MCF 10A (cell line): ENCODE measurements around the gene TREML4. TPM values are rescaled to one million over a fixed set of nuclear protein-coding genes. Genes with fewer than 3 reads are reported as not detected.

ENCODE experiments used
- BruUV-seq: library from RNA; stranded (reverse); fragments of 400-500 nt; replicated peaks from 2 replicates; lab custom pipeline; 2021; lab: Mats Ljungman, UMichigan
- CTCF ChIA-PET: fragments of 300-600 bp; sonication (Branson Sonifier 250); formaldehyde crosslinking; extraction: SDS; loops from one replicate; lab custom pipeline; 2021; ENCODE audit warnings: antibody characterized with exemption, inconsistent platforms; lab: Yijun Ruan, JAX
- POLR2A ChIA-PET: fragments of 300-600, 350-650 bp; sonication (Branson Sonifier 250); formaldehyde crosslinking; extraction: SDS; loops from one replicate; lab custom pipeline; 2020; ENCODE audit warnings: antibody characterized with exemption, inconsistent platforms; lab: Yijun Ruan, JAX
- DNase-seq: peaks from one replicate; pipeline ENCODE4 v3.0.0-alpha.2; 2018; ENCODE audit not compliant: unreplicated experiment
- H3K27ac Mint-ChIP-seq: one replicate; pipeline ENCODE4 v1.8.0; 2022; ENCODE audit warnings: mild to moderate bottlenecking, low read depth, mixed read lengths; ENCODE audit not compliant: unreplicated experiment
- H3K27me3 Mint-ChIP-seq: one replicate; pipeline ENCODE4 v1.8.0; 2022; ENCODE audit warnings: mixed read lengths; ENCODE audit not compliant: insufficient read depth, unreplicated experiment
- H3K36me3 Mint-ChIP-seq: one replicate; pipeline ENCODE4 v1.8.0; 2022; ENCODE audit warnings: mild to moderate bottlenecking, moderate library complexity, mixed read lengths; ENCODE audit not compliant: insufficient read depth, unreplicated experiment
- H3K4me1 Mint-ChIP-seq: one replicate; pipeline ENCODE4 v1.8.0; 2022; ENCODE audit warnings: mixed read lengths; ENCODE audit not compliant: insufficient read depth, unreplicated experiment
- H3K4me3 Mint-ChIP-seq: one replicate; pipeline ENCODE4 v1.8.0; 2022; ENCODE audit warnings: mild to moderate bottlenecking, moderate library complexity, mixed read lengths; ENCODE audit not compliant: unreplicated experiment
- H3K9me3 Mint-ChIP-seq: one replicate; pipeline ENCODE4 v1.8.0; 2022; ENCODE audit warnings: mixed read lengths; ENCODE audit not compliant: unreplicated experiment
- CTCF ChIP-seq: fragments of 200-600 bp; IDR thresholded peaks from one replicate; pipeline ENCODE4 v1.8.0; 2022; ENCODE audit warnings: antibody characterized with exemption, mild to moderate bottlenecking; ENCODE audit not compliant: unreplicated experiment
- intact Hi-C: fragments of 100-400 bp; cut with micrococcal nuclease; formaldehyde crosslinking; loops from 2 replicates; pipeline ENCODE4 v1.14.1; 2022
- total RNA-seq: library from RNA; stranded (reverse); gene quantifications from 2 replicates; pipeline ENCODE4 v1.2.3, GENCODE V29; 2022

The TREML4 gene
- total RNA-seq, 1 experiment from 2014 or later: not detected

GRCh38 chr6:41200901-41201763 is 27.0 kb upstream of the TREML4 start, which contains the start of gene TREML2:
Gene TREML2 (minus strand): TSS chr6:41201149. CDS start chr6:41201008, 141 bp downstream.
- no peak for DNase-seq
- CTCF ChIA-PET: interaction anchor here (1.3 kb wide), 1 partner anchor 19 kb away, joined by 3 read pairs; no protein-coding TSS in a partner anchor
- H3K36me3 Mint-ChIP-seq: no peaks in the 10 kb centered on the region

GRCh38 chr6:41201764-41202173 is 26.4 kb upstream of the TREML4 start:
- Mint-ChIP-seq H3K27me3 (peaks cover 39% of the 10 kb centered on the region), H3K36me3 (no peaks in the 10 kb centered on the region), H3K9me3 (no peaks in the 10 kb centered on the region), H3K4me1 (no peaks in the 10 kb centered on the region), H3K27ac (no peak overlapping the region), H3K4me3 (no peak overlapping the region)
- CTCF ChIA-PET: interaction anchor here (1.3 kb wide), 1 partner anchor 19 kb away, joined by 3 read pairs; no protein-coding TSS in a partner anchor
- no peak for TF ChIP-seq CTCF
- no TSS peak for BruUV-seq
- DNase-seq: no peak
- intact Hi-C loops: no loop called here
- POLR2A ChIA-PET: no interaction called here

More at GRCh38 chr6:41200901-41201763, 27.0 kb upstream of the TREML4 start, which contains the start of gene TREML2:
- no TSS peak for BruUV-seq
- POLR2A ChIA-PET: no interaction called here
- no peak for TF ChIP-seq CTCF
- no peak within 1 kb of the TSS for H3K4me3 Mint-ChIP-seq
- intact Hi-C loops: no loop called here
- no peaks in the 10 kb centered on the region for H3K9me3 Mint-ChIP-seq
- H3K27me3 Mint-ChIP-seq: peaks cover 45% of the 10 kb centered on the region
- H3K27ac Mint-ChIP-seq: no peak within 1 kb of the TSS
- H3K4me1 Mint-ChIP-seq: no peaks in the 10 kb centered on the region

- no TSS peak for BruUV-seq
- H3K27me3 Mint-ChIP-seq: peaks cover 46% of the 10 kb centered on the region
- POLR2A ChIA-PET: no interaction called here
Observed at GRCh38 chr6:41204156-41204555, 24.0 kb upstream of the TREML4 start.

More at GRCh38 chr6:41204156-41204555, 24.0 kb upstream of the TREML4 start:
- H3K27ac Mint-ChIP-seq: no peak overlapping the region
- H3K4me3 Mint-ChIP-seq: no peak overlapping the region
- no peaks in the 10 kb centered on the region for H3K36me3 Mint-ChIP-seq
- no peaks in the 10 kb centered on the region for H3K4me1 Mint-ChIP-seq
- no peak for DNase-seq
- H3K9me3 Mint-ChIP-seq: no peaks in the 10 kb centered on the region
- CTCF ChIA-PET: no interaction called here
- intact Hi-C loops: no loop called here
- TF ChIP-seq CTCF: no peak
